ENCODE results near the gene KIF2C. TPM values are rescaled to one million over a fixed set of nuclear protein-coding genes. Genes with fewer than 3 reads are reported as not detected.

KIF2C gene
- total and polyA plus RNA-seq, 9 of the 15 experiments (the other 6 are each of a cell fraction or from before 2014, with no cell fraction given): 84.9 to 226 (median 169) TPM

- TF ChIP-seq, protein P1, sequence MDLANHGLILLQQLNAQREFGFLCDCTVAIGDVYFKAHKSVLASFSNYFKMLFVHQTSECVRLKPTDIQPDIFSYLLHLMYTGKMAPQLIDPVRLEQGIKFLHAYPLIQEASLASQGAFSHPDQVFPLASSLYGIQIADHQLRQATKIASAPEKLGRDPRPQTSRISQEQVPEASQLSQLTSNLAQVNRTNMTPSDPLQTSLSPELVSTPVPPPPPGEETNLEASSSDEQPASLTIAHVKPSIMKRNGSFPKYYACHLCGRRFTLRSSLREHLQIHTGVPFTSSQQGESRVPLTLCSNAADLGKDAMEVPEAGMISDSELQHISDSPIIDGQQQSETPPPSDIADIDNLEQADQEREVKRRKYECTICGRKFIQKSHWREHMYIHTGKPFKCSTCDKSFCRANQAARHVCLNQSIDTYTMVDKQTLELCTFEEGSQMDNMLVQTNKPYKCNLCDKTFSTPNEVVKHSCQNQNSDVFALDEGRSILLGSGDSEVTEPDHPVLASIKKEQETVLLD (IDR thresholded peaks at IDR 0.05): no peak
- TF ChIP-seq NR2C1 (IDR thresholded peaks at IDR 0.05) (no peak), NR2C1 (tag; IDR thresholded peaks at IDR 0.05) (no peak), GTF2B (IDR thresholded peaks at IDR 0.05; ENCODE audit: extremely low read depth, insufficient read length) (no peak), YY1 (IDR thresholded peaks at IDR 0.05; ENCODE audit: borderline replicate concordance in 1 of 3, control insufficient read depth in 1 of 3, extremely low read depth in 1 of 3, insufficient read depth in 3 of 3, insufficient read length in 1 of 3, insufficient replicate concordance in 2 of 3, low read depth in 1 of 3, low read length in 2 of 3) (no peak), KLF10 (CRISPR knock-in tag; IDR thresholded peaks at IDR 0.05) (no peak), OTX1 (CRISPR knock-in tag; IDR thresholded peaks at IDR 0.05) (no peak), RHOXF2B (CRISPR knock-in tag; conservative IDR thresholded peaks at IDR 0.05) (no peak)
Measured at GRCh38 chr1:44720281-44720680, 19.4 kb upstream of the KIF2C start (continued).

Measured in K562 (cell line).